NB4 (cell line): ENCODE measurements around the gene CD177.

Experiments
- POLR2A ChIP-seq: IDR thresholded peaks from 2 replicates; pipeline ENCODE4 v1.6.1; 2011; ENCODE audit warnings: mild to moderate bottlenecking; ENCODE audit not compliant: insufficient read length; ENCODE audit errors: extremely low read depth
- TF ChIP-seq, protein P1 (sequence below): IDR thresholded peaks from 2 replicates; pipeline ENCODE4 v1.6.1; 2011; ENCODE audit warnings: low read depth, low read length
- TF ChIP-seq, protein P2 (sequence below): IDR thresholded peaks from one replicate; pipeline ENCODE4 v1.5.1; 2012; ENCODE audit warnings: low read depth, low read length

GRCh38 chr19:43313711-43314495, 39.6 kb upstream of the CD177 start:
- TF ChIP-seq, protein P1, sequence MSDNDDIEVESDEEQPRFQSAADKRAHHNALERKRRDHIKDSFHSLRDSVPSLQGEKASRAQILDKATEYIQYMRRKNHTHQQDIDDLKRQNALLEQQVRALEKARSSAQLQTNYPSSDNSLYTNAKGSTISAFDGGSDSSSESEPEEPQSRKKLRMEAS = no peak
- TF ChIP-seq, protein P2, sequence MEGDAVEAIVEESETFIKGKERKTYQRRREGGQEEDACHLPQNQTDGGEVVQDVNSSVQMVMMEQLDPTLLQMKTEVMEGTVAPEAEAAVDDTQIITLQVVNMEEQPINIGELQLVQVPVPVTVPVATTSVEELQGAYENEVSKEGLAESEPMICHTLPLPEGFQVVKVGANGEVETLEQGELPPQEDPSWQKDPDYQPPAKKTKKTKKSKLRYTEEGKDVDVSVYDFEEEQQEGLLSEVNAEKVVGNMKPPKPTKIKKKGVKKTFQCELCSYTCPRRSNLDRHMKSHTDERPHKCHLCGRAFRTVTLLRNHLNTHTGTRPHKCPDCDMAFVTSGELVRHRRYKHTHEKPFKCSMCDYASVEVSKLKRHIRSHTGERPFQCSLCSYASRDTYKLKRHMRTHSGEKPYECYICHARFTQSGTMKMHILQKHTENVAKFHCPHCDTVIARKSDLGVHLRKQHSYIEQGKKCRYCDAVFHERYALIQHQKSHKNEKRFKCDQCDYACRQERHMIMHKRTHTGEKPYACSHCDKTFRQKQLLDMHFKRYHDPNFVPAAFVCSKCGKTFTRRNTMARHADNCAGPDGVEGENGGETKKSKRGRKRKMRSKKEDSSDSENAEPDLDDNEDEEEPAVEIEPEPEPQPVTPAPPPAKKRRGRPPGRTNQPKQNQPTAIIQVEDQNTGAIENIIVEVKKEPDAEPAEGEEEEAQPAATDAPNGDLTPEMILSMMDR = no peak
- TF ChIP-seq POLR2A = no peak
